ENCODE measurements around the gene SAP30L.

Gene SAP30L

GRCh38 chr5:154445422-154446194 lies at the start of gene SAP30L:
TSS of gene SAP30L (plus strand) at chr5:154445997. CDS start at chr5:154446605, 608 bp downstream.
- DNase-seq (ENCODE audit: low spot score) = peak; percentile 100

- no peak for DNase-seq (ENCODE audit: low spot score)
Measured at GRCh38 chr5:154396128-154396527, 49.7 kb upstream of the SAP30L start.

DNA sequence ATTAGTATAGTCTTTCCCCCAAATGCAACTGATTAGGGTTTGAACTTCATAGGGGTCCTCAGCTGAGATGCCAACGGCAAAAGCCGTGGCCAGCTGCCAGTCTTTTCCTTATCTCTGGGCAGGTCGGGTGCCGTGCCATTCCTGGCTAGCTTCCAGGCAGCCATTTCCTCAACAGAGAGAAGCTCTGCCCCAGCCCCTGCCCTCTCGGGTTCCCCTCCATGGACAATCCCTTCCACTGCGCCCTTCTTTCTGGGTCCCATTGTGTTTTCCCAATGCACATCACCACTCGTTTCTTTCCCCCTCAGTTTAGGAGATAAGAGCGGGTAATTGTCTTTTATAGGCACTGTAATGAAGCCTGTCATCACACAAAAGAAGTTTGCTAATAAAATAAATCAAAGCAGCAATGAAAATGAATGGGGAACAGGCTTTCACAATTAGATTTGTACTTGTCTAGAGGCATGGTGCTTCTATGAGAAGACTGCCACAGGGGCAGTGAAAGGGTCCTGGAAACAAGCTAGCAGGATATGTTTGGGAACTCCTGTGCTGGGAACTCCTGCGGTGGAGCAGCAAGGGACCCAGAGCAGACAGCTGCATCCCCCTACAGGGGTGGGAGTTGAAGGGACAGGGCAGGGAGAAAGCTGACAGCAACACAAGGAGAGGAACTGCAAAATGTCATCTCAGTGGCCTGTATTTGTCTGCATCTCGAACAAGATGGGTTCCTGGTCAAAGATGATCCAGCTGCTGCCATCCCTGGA lies 48.0 kb upstream of the SAP30L start:
- DNase-seq (ENCODE audit: low spot score) = no peak

DNA sequence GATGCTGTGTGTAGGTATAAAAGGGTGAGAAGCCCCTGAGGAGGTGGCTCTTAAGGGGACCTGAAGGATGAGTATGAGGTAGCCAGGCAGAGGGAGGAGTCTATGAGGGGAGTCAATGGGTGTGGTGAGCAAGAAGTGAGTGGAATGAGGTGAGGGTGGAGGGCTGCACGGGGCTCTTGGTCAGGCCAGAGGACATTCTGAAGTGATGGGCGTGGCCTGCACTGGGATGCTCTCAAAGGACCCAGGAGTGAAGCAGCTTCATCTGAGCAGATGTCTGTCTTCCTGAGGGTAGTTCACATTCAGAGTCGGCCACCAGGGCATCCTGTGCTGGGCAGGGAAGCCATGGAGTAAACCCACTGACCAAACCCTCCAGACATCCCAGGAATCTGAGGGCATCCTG lies 45.1 kb upstream of the SAP30L start:
- no peak for DNase-seq (ENCODE audit: low spot score)

DNA sequence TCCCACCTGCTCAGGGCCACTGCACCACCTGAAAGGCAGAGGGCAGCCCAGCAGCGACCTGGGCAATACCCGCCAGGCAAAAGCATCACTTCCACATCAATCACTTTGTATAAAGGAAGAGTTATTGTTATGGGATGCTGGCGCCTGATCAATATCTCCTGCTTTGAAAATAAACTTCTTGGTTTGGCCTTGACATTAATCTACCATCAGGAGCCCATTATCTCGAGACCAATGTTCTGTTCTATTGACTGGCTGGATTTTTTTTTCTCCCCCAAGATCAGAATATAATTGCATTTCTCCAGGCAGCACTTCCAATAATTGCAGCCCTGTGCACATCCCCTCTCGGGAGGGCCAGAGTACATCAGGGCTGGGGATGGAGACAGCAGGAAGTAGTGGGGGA lies 44.4 kb upstream of the SAP30L start:
- DNase-seq (ENCODE audit: low spot score) = no peak

DNA sequence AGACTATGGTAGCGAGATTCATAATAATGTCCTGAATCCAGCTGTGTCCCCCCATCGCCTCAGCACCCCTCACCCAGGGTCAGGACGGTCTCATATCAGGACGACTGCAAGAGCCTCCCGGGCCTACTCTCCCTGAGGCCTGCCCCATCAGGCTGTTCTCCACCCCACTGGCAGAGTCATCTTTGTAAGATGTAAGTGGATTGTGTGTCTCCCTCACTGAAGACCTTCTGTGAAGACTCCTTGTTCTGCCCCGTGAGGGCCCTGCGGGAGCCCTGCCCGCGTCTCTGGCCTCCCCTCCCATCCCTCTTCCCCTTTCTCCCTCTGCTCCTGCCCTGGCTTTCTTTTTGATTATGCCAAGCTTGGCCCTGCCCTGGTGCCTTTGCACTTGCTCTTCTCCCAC lies 43.9 kb upstream of the SAP30L start:
- DNase-seq (ENCODE audit: low spot score) = no peak

DNA sequence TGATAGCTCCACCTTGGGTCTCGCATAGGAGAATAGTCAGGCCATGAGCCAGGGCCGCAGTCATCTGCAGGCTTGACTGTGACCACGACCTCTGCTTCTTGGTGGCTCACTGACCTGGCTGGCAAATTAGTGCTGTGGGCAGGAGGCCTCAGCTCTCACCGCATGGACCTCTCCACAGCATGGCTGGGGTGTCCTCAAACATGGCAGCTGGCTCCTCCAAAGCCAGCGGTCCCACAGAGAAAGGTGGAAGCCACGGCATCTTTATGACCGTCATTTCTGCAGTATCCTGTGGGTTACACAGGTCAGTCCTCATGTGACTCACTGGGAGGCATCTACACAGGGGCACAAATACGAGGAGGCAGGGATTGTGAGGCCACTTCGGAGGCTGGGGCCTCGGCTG lies 43.2 kb upstream of the SAP30L start:
- DNase-seq (ENCODE audit: low spot score) = no peak

DNA sequence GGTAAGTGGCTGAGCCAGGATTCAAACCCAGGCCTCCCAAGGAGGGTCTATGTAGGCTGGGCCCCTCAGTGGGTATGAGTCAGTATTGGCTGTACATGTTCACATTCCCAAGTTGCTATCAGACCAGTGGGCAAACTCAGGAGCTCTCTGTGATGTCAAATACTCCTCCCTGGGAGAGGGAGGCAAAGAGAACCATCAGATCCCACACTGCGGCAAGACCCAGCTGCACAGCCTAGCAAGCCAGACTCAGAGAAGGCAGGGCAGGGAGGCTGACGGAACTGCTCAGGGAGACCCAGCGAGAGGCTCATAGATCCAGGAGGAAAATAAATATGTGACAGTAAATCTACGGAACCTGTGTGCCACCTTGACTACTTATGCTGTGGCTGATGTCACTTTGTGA lies 42.6 kb upstream of the SAP30L start:
- DNase-seq (ENCODE audit: low spot score) = no peak

DNA sequence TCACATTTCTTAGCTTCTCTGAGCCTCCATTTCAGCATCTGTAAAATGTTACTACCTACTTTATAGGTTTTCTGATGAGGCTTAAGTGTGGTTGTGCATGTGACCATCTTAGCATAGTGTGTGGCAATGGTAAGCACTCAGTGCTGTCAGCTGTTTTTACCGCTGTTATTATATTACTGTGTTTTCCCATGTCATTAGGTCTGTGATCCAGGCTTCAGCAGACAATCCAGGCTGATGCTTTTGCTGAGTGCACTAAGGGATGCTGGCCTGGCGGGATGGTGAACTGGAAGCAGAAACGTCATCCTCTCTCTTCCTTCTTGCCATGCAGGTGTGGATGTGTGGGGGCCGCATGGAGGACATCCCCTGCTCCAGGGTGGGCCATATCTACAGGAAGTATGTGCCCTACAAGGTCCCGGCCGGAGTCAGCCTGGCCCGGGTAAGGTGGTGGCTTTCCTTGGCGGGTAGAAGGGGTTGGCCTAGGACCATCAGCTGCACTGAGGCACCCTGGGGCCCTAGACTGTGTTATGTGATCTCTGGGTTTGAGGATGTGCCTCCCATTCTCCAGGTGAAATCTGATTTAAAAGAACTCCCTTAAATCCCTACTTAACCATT lies 41.9 kb upstream of the SAP30L start:
- DNase-seq (ENCODE audit: low spot score) = no peak

- peak; percentile 90 for DNase-seq (ENCODE audit: low spot score)
Measured at GRCh38 chr5:154405078-154405792, 40.6 kb upstream of the SAP30L start.

- DNase-seq (ENCODE audit: low spot score) = no peak
Measured at GRCh38 chr5:154406231-154406630, 39.6 kb upstream of the SAP30L start.

DNA sequence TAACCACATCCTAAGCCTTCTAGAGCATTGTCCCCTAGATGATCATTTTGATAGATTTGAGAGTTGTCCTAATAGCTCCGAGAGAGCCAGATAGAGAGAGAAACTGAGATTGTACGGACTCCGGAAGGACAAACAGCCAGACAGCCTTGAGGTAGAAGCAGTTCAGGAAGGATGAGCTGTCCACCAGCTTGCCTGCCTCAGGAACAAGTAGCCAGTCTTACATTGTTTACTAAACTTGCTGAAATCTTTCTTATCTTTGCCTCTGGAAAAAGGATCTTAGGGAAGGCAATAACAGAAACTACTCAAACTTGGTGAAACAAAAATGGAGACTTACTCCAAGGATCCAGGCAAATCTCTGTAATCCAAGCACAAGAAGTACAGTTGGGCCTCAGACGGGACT lies 39.0 kb upstream of the SAP30L start:
- no peak for DNase-seq (ENCODE audit: low spot score)

- DNase-seq (ENCODE audit: low spot score) = no peak
Measured at GRCh38 chr5:154408811-154409210, 37.0 kb upstream of the SAP30L start.

GRCh38 chr5:154409230-154409840 lies 36.5 kb upstream of the SAP30L start:
- no peak for DNase-seq (ENCODE audit: low spot score)

DNA sequence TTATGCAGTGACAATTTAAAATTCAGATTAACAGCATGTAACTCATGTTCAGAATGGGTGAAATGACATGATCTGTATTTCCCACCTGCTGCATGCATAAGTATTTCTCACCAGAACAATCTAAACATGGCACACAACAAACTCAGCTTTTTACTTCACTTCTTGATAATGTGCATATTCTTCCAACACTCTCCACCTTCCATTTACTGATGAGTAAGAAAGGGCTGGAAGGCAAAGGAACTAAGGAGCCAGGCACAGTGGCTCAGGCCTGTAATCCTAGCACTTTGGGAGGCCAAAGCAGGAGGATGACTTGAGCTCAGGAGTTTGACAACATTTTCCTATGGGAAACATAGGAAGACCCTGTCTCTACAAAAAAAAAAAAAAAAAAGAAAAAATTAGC lies 35.8 kb upstream of the SAP30L start:
- DNase-seq (ENCODE audit: low spot score) = no peak

DNA sequence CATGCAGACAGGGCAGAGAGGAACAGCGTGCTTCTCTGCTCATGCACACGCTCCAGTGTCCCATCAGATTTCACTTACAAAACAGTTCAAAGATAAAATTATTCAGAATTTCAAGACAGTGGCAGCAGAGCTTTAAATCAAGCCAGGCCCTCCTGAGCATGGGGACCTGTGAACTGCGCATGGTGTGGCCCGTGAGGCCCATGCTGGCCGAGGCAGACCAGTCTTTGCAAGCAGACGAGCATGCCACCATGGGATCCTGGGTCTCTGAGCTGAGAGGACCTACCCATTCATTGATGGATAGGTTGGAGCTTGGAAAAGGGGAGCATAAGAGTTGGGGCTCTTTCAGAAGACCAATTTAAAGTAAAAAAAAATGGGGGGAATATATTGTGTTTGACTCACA lies 35.0 kb upstream of the SAP30L start:
- DNase-seq (ENCODE audit: low spot score) = no peak

GRCh38 chr5:154411338-154411737 lies 34.5 kb upstream of the SAP30L start:
- no peak for DNase-seq (ENCODE audit: low spot score)

DNA sequence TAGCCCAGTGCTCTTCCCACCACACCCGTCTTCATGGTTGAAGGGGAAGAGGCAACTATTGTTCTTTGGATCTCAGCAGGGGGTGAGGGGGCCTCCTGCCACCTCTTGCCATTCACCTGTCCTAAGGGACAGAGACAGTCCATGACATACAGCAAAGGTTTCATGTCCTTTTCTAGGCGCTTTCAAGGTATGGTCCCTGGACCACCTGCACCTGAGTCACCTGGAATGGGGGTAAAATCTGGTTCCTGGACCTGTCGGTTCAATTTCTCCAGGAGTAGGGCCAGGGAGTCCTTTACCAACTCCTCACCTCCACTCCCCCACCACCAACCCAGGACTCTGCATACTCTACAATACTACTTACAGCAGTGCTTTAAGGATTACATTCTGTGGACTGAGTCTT lies 33.5 kb upstream of the SAP30L start:
- DNase-seq (ENCODE audit: low spot score) = no peak

DNA sequence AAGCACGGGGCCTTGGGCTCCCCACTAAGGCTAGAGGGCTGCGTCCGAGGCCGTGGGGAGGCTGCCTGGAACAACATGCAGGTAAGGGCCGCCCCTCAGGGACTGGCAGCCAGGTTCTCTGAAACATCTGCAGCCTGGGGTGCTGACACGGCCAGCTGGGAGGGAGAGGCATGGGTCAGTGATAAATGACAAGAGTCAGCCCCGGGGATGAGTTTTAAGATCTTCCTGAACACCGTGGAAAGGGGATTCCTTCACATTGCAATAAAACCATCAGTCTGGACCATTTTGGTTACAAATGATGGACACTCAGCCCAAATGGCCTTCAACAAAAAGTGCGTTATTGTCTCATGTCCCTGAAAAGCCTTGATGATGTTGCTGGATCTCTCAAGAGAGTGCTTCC lies 32.9 kb upstream of the SAP30L start:
- no peak for DNase-seq (ENCODE audit: low spot score)

DNA sequence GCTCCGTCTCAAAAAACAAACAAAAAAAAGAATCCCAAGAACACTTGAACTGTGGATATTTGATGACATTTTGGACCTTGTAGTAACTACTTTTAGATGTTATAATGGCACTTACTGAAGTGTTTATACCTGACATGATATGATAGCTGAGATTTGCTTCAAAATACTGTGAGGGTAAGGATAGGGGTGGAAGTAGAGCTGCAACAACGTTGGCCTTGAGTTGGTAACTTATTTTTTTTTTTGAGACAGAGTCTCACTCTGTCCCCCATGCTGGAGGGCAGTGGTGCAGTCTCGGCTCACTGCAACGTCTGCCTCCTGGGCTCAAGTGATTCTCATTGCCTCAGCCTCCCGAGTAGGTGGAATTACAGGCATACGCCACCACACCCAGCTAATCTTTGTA lies 30.7 kb upstream of the SAP30L start:
- no peak for DNase-seq (ENCODE audit: low spot score)

GRCh38 chr5:154418344-154418820 lies 27.4 kb upstream of the SAP30L start:
- DNase-seq (ENCODE audit: low spot score) = no peak

DNA sequence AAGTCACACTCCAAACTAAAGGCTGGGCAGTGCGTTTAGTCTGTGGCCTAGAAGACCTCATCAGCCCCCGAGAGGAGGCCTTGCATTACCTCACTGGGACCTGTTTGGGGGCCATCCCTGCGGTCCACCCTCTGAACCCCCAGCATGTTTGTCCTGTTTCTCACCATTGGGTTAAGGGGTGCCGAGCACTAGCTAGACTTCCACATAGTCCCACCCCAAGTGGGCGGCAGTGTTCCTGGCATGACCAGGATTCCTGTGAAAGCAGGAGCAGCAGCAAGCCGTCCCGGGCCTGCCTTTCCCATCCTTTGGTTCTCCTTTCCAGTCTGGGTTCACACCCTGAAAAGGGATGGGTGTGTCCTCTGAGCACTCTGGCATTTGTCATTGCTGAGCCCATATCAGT lies 26.6 kb upstream of the SAP30L start:
- no peak for DNase-seq (ENCODE audit: low spot score)

Measured in AG08396 (cell line).